Measurements from ENCODE around the gene PSMB10. TPM values are rescaled to one million over a fixed set of nuclear protein-coding genes. Genes with fewer than 3 reads are reported as not detected.
A peak's percentile ranks its signal among the peaks of the same experiment; 100 is the strongest.

Gene PSMB10
- total RNA-seq, 1 experiment from 2014 or later: 41.0 TPM

DNA sequence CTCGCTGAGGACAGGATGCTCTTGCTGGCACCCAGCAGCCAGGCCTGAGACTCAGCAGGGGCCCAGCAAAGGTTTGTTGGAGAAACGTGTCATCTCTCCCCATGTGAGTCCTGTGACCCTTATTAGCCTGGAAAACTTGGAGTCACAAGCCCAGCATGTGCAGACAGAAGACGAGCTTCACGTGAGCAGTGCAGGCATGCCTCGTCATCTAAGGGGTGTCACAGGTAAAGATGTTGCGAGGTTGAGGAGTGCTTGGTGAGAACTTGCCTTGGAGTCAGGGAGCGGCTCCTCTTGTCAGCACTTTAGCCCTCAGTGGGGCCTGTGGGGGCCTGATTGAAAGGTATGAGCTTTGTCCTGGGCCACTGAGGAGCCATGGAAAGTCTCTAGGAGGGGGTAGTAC is 2.8 kb downstream of the PSMB10 start:
- Histone ChIP-seq H3K4me1 (ENCODE audit: control insufficient read depth in 1 of 2, insufficient read depth in 2 of 2, low read length in 2 of 2) (peaks cover 3 to 26% of the 10 kb centered on the region in 2 experiments; a peak in 3 of 4 replicates), H3K27ac (ENCODE audit: low read depth, low read length) (no peak overlapping the region), H3K36me3 (ENCODE audit: control insufficient read depth in 1 of 2, insufficient read depth in 2 of 2, low read length in 2 of 2) (peaks cover 0 to 8% of the 10 kb centered on the region in 2 experiments; a peak in 2 of 4 replicates), H4K20me1 (ENCODE audit: insufficient read depth) (no peaks in the 10 kb centered on the region), H3K4me3 (replicated peaks in 1 of 2; ENCODE audit: low read depth in 1 of 2, low read length in 2 of 2) (no peak overlapping the region), H2AFZ (ENCODE audit: low read depth, low read length, poor library complexity, severe bottlenecking) (no peak overlapping the region), H3K9me3 (ENCODE audit: control insufficient read depth in 1 of 2, insufficient read depth in 1 of 2, low read depth in 1 of 2, low read length in 2 of 2) (no peaks in the 10 kb centered on the region), H3K9ac (ENCODE audit: low read length) (no peak overlapping the region), H3K79me2 (ENCODE audit: insufficient read depth, low read length) (peaks cover 33% of the 10 kb centered on the region), H3K4me2 (ENCODE audit: low read length) (peak overlapping the region; percentile 98), H3K9me2 (ENCODE audit: insufficient read depth) (no peaks in the 10 kb centered on the region), H3K27me3 (ENCODE audit: insufficient read depth, low read length) (no peaks in the 10 kb centered on the region)
- TF ChIP-seq, protein P1, sequence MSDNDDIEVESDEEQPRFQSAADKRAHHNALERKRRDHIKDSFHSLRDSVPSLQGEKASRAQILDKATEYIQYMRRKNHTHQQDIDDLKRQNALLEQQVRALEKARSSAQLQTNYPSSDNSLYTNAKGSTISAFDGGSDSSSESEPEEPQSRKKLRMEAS (IDR thresholded peaks at IDR 0.05): no peak
- TF ChIP-seq CBX3 (IDR thresholded peaks at IDR 0.05; ENCODE audit: low read depth): no peak
- no peak for TF ChIP-seq POLR2AphosphoS5 (IDR thresholded peaks at IDR 0.05; ENCODE audit: low read depth, low read length)
- no peak for TF ChIP-seq EZH2phosphoT487 (IDR thresholded peaks at IDR 0.05; ENCODE audit: borderline replicate concordance)
- no peak for TF ChIP-seq ZNF274 (IDR thresholded peaks at IDR 0.05; ENCODE audit: low read depth, low read length)
- TF ChIP-seq, protein P2, sequence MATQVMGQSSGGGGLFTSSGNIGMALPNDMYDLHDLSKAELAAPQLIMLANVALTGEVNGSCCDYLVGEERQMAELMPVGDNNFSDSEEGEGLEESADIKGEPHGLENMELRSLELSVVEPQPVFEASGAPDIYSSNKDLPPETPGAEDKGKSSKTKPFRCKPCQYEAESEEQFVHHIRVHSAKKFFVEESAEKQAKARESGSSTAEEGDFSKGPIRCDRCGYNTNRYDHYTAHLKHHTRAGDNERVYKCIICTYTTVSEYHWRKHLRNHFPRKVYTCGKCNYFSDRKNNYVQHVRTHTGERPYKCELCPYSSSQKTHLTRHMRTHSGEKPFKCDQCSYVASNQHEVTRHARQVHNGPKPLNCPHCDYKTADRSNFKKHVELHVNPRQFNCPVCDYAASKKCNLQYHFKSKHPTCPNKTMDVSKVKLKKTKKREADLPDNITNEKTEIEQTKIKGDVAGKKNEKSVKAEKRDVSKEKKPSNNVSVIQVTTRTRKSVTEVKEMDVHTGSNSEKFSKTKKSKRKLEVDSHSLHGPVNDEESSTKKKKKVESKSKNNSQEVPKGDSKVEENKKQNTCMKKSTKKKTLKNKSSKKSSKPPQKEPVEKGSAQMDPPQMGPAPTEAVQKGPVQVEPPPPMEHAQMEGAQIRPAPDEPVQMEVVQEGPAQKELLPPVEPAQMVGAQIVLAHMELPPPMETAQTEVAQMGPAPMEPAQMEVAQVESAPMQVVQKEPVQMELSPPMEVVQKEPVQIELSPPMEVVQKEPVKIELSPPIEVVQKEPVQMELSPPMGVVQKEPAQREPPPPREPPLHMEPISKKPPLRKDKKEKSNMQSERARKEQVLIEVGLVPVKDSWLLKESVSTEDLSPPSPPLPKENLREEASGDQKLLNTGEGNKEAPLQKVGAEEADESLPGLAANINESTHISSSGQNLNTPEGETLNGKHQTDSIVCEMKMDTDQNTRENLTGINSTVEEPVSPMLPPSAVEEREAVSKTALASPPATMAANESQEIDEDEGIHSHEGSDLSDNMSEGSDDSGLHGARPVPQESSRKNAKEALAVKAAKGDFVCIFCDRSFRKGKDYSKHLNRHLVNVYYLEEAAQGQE (IDR thresholded peaks at IDR 0.05; ENCODE audit: low read depth): no peak
- no peak for TF ChIP-seq FOSL1 (IDR thresholded peaks at IDR 0.05; ENCODE audit: low read depth)
- TF ChIP-seq SIN3A (IDR thresholded peaks at IDR 0.05; ENCODE audit: low read depth): no peak
- TF ChIP-seq ZFX (IDR thresholded peaks at IDR 0.05): no peak
- no peak for TF ChIP-seq ZBTB33 (IDR thresholded peaks at IDR 0.05; ENCODE audit: extremely low read depth, insufficient replicate concordance, low read length)
- TF ChIP-seq CTCF (IDR thresholded peaks at IDR 0.05 in 2 of 3, conservative IDR thresholded peaks at IDR 0.05 in 1 of 3; ENCODE audit: borderline replicate concordance in 1 of 3, insufficient read depth in 1 of 3, low read depth in 2 of 3, low read length in 2 of 3): no peak
- no peak for TF ChIP-seq TCF7L2 (IDR thresholded peaks at IDR 0.05; ENCODE audit: borderline replicate concordance, extremely low read depth, insufficient read depth, insufficient read length)
- no peak for TF ChIP-seq YY1 (IDR thresholded peaks at IDR 0.05; ENCODE audit: extremely low read depth, insufficient replicate concordance, low read depth, low read length)
- TF ChIP-seq ELF1 (IDR thresholded peaks at IDR 0.05; ENCODE audit: borderline replicate concordance, low read depth): no peak
- TF ChIP-seq CEBPB (IDR thresholded peaks at IDR 0.05; ENCODE audit: low read depth): no peak
- TF ChIP-seq JUND (IDR thresholded peaks at IDR 0.05): no peak
- no peak for TF ChIP-seq POLR2A (IDR thresholded peaks at IDR 0.05; ENCODE audit: borderline replicate concordance, extremely low read depth, insufficient read depth, insufficient read length)
- no peak for TF ChIP-seq RAD21 (IDR thresholded peaks at IDR 0.05; ENCODE audit: low read depth)
- no peak for TF ChIP-seq EZH2 (IDR thresholded peaks at IDR 0.05)
- TF ChIP-seq SP1 (IDR thresholded peaks at IDR 0.05; ENCODE audit: low read depth): no peak
- no peak for DNase-seq (ENCODE audit: low read depth, low spot score)
- ChIA-PET POLR2A (no interaction called here), CTCF (interaction anchor here (1.4 to 2.7 kb wide), 2 partner anchors 50 to 117 kb away, joined by 3 to 11 read pairs; no protein-coding TSS in a partner anchor), RAD21 (ENCODE audit: low non-redundant PET in 1 of 2, low total read pairs in 2 of 2, uncharacterized antibody in 2 of 2, unreplicated experiment in 2 of 2) (no interaction called here)
- intact Hi-C loops (cut with micrococcal nuclease): loop anchor here (10.0 kb wide), 1 partner anchor 409 kb away; the partner anchor contains the start of gene RIPOR1
- no TSS peak for BruUV-seq (replicated peaks)
- no peak for ATAC-seq

Measured in HCT116 (cell line).